GDM1 (cell line): Measurements from ENCODE around the gene ANK3.

Experiments
- DNase-seq: peaks from one replicate; lab custom pipeline; 2025; lab: John Stamatoyannopoulos, UW

ANK3 gene

DNA sequence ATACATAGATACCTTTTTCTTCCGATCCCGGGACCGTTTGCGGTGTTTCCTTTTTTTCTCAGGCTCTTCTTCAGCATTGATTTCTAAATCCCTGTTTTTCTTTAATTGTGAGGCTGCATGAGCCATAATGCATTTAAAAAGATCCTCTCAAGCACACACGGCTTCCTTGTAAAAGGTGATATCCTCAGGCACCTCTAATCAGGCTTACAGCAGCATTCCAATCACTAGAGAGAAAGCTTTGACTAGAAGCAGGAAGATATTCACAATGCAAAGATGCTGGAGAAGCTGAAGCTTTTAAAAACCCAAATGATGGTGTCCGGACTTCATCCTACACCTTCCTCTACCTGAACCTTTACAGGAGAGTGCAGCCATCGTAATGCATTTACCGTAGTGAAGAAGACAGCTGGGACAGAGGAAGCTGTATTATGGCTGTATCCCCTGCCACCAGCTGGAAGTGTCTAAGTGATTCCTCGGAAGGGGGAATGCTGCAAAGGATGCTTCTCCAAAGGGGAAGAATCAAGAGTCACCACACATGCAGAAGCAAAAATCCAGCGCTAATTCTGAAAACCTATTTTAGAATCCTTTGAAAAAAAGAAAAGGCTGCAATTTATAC lies at the start of gene ANK3:
Gene ANK3, minus strand, starts transcription at position 463 of the 613 bp plus-strand sequence. Its CDS starts 337 bp downstream, at position 126.
- no peak for DNase-seq

DNA sequence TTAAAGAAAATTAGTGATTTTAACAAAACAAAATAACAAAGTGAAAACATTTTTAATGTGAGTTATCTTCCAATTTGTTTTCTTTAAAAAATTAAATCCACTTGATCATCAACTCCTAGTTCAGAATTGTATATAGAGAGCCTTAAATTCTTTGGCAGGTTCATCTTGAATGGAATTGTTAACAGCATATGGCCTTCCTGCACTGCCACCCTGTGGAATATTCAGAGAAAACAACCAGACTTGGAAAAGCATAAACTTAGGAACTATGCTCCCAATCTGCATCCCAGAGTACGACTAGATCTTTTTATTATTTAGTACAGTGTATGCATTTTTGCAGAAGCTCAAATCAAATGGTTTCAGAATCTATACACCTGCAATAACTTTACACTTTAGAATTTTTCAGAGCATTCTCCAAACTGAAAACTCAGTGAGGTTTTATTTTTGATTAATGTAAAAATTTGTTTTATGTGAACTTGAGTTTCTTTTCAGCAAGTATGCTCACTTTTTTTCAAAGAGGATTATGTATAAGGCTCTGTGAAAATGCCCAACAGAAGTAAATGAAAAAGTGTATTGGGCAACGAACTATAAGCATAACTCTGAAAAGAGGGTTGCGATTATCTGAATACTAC lies 44.9 kb upstream of the ANK3 start:
- no peak for DNase-seq

- DNase-seq, result no peak
Observed at GRCh38 chr10:60433684-60434083, 44.0 kb upstream of the ANK3 start.

DNA sequence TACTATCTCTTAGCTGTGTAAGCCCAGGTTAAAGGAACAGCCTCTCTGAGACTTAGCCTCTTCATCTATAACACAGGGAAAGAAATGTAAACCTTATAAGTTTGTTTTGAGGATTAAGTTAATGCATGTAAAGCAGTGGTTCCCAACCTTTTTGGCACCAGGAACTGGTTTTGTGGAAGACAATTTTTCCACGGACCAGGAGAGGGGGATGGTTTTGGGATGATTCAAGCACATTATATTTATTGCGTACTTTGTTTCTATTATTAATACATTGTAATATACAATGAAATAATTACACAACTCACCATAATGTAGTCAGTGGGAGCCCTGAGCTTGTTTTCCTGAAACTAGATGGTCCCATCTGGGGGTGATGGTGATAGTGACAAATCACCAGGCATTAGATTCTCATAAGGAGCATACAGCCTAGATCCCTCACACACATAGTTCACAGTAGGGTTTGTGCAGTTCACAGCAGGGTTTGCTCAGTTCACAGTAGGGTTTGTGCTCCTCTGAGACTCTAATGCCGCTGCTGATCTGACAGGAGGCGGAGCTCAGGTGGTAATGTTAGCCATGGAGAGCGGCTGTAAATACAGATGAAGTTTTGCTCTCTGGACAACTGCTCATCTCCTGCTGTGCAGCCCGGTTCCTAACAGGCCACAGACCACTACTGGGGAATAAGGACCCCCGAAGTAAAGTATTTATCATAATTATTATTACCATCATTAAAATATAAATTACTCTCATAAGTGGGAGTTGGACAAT lies 41.3 kb upstream of the ANK3 start:
- DNase-seq, result no peak

DNA sequence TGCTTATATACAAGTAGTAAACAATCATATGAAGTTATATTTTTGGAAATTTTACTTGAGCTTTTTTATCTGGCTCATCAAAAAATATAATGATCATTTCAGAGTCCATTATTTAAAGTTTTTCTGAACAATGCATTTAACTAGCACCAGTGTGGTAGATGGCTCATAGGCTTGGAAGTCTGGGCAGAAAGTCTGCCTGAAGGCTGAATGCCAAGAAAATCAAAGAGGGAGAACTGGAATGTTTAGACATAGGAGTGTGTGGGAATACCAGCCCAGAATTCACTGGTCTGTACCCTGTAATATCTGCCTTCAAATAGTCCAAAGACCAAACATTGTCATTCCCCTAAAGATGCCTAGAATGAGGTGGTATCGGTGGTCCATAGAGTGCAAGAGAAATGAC lies 40.3 kb upstream of the ANK3 start:
- DNase-seq, result no peak

DNA sequence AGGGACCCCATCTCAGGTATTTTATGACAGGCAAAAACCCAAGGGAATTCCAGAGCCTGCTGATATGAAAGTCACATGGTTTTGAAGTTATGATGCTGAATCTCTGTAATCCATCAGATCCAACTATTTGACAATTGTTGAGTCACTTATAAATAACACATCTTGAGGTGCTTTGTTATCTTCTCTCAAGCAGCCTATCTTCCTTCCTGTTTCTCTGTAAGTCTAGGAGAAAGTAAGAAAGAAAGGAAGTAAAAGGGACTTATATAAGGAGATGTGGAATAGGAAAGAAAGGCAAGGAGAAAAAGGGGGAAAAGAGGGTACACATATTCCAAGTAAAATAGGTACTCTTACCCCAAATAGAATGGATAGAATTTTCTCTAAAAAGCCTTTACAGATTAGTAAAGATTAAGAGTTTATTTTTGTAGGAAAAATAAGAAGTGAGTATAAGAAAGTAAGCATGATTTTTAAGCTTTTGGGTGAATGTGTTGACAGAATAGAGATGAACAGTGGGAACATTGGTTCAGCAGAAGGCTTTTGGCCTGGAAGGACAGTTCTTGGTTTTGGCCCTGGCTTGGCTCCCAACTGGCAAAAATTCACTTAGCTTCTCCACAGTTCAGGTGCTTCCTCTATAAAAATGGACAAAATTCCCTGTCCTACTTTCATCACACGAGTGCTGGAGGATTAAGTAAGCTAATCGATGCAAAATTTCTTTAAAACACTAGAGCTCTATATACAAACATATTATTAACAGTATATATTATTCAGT lies 39.6 kb upstream of the ANK3 start:
- no peak for DNase-seq

- no peak for DNase-seq
Observed at GRCh38 chr10:60428387-60428737, 38.7 kb upstream of the ANK3 start.

GRCh38 chr10:60427709-60428386 lies 38.2 kb upstream of the ANK3 start:
- DNase-seq, result no peak

DNA sequence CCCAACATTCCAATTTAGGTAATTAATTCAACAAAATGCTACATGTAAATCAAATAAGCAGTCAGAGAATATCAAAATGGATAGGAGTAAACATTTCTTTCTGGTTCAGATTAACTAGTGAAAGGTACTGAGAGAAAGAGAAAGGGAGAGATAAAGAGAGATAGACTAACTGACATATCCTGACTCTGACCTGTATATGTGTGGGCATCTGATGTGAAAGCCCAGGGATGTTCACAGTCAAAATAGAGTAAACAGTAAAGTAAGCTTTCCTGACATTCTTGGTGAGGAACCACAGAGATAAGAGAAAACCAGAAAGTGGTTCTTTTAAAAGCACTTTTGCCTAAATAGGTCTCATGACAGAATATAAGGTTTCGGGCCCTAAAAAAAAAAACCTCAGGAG lies 37.5 kb upstream of the ANK3 start:
- DNase-seq, result no peak

GRCh38 chr10:60426425-60426824 lies 36.8 kb upstream of the ANK3 start:
- DNase-seq, result no peak

DNA sequence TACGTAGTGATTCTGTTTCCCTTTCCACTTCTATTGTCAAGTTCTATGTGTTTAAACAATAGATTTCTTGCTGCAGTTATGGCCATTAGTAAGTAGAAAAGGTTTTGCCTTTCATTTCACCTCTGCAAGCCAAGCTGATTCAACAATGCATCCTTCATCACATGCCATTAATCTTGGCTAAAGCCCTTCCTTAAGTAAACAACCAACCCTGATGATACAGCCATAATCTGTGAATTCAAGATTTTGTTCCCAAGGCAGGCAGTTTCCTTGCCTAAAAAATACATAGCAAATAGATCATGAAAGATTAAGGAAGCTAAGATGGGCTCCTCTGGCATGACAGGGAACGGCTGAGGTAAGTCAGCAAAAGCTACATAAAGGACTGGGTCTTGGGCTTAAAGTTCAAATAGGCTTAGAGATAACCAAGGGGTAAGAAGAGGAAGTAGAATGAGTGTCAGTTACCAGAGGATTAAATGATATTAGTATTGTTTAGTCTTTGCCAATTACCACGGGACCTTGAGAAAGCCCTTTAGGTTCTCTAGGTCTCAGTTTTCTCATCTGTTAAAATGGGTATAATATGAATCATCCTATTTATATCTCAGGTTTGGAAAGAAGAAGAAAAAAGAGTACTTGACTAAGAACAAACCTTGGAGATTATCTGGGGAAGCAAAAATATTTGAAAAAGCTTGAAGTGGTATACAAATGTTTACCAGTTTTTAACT lies 35.9 kb upstream of the ANK3 start:
- DNase-seq, result no peak

DNA sequence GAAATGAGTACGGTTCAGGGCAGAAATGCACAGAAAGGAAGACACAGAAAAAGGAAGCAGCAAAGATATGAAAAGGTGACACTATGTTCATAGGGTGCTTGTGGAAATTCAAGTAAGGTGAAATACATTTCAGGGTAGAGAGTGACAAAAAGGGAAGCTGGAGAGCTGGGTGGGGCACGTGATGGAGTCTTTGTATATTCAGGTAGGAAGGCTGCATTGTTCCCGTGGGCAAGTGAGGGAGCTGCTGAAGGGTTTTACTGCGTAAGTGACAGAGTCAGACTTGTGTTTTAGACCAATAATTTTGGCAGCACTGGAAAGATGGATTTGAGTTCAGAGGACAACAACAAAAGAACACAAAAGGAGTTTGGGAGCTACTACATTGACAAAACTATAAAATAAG lies 35.3 kb upstream of the ANK3 start:
- no peak for DNase-seq

GRCh38 chr10:60423920-60424319 lies 34.2 kb upstream of the ANK3 start:
- DNase-seq, result no peak

- DNase-seq, result no peak
Observed at GRCh38 chr10:60422809-60423208, 33.1 kb upstream of the ANK3 start.

DNA sequence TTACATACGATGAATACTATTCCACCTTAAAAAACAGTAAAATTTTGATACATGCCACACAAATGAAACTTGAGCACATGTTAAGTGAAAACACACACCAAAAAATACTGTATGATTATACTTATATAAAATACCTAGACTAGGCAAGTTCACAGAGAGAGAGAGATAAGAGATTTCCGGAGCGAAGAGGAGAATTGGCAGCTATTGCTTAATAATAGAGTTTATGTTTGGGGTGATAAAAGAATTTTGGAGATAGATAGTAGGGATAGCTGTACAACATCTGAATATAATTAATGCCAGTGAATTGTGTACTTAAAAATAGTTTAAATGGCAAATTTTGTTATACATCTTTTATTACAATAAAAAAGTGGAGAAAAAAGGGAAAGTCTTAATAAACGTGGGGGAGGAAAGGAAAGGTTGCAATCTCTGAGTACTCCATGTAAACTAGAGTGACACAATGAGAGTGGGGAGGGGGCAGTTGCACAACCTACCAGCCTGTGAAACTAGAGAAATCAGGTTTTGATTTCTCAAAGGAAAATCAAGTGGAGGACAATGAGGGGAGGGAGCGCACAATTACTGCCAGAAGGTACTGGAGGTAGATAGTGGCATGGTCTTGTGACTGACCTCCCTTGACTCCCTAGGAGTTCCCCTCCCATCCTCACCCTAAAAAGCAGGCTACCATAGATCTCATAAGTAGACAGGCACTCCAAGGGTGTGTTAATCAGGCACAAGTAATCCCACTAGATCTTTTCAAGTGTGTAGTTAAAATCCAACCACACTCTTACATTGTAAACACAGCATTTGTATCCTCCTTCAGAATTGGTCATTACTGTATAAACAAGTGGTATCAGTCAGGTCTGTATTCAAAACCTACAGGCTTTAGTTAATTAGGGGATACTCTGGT lies 31.6 kb upstream of the ANK3 start:
- DNase-seq, result no peak

- no peak for DNase-seq
Observed at GRCh38 chr10:60419249-60419648, 29.6 kb upstream of the ANK3 start.

- DNase-seq, result no peak
Observed at GRCh38 chr10:60417901-60418300, 28.2 kb upstream of the ANK3 start.

DNA sequence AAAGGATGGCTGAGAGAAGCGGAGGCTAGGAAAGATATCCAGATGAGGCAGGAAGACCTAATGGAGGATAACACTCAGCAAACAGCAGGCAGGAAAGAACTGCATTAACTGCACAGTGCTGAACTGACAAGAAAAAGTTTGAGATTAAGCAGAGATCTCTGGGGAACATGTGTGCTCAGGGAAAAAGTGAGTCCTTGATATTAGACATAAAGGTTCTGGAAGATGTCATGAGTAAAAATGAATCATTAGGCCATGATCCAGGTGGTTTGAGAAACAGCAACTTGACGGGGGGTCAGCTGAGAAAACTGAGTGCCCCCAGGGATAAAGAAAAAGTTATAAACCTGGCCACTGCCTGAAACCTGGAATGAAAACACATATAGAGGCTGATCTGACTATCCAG lies 27.3 kb upstream of the ANK3 start:
- no peak for DNase-seq

DNA sequence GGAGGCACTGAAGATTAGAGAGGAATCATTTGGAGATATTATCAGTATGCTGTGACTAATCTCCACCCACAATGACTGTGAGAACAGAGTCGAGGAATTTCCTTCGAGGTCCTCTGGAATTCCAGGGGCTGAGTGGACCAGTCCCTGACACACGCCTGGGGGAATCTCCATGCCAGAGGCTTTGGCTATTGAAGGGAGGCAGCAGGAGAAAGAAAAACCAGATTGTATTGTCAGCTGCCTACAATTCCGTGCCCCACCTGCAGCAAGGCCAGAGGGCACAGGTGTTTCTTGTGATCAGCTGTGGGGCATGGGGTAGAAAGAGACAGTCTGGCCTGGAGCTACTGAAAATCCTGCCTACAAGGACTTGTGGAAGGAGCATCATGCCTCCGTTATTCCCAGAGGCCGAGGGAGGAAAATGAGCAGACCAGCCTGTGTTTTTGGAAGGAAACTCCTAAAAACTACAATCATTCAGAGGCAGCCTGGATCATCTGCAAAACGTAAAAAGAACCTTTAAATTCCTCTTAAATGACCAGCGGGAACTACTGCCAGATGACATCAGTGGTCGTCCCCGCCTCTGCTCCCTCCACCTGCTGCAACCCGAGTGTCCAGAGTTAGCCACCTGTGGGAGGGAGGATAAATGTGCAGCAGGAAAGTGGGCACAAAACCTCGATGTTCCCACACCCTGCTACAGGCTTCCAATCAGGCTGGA lies 25.4 kb upstream of the ANK3 start:
- DNase-seq, result no peak

- no peak for DNase-seq
Observed at GRCh38 chr10:60414111-60414510, 24.4 kb upstream of the ANK3 start.
